Endodermal cell (in vitro differentiated cells): ENCODE data around the gene IL20. TPM values are rescaled to one million over a fixed set of nuclear protein-coding genes. Genes with fewer than 3 reads are reported as not detected.

Source experiments
- DNase-seq: peaks from one replicate; pipeline ENCODE4 v3.0.0-alpha.2; 2017
- H3K27ac ChIP-seq: 2 replicates; pipeline ENCODE4 v1.5.1; 2013; ENCODE audit warnings: mild to moderate bottlenecking, low read depth, low read length, moderate library complexity
- H3K27me3 ChIP-seq: 2 replicates; pipeline ENCODE4 v1.6.1; 2013; ENCODE audit warnings: mild to moderate bottlenecking, low read length, moderate library complexity; ENCODE audit not compliant: insufficient read depth, control insufficient read depth, poor library complexity, severe bottlenecking
- H3K36me3 ChIP-seq: 2 replicates; pipeline ENCODE4 v1.7.0; 2013; ENCODE audit warnings: mild to moderate bottlenecking, low read length, moderate library complexity; ENCODE audit not compliant: control insufficient read depth, insufficient read depth
- H3K4me1 ChIP-seq: one replicate; pipeline ENCODE4 v1.7.0; 2013; ENCODE audit warnings: low read length; ENCODE audit not compliant: control insufficient read depth, insufficient read depth
- H3K4me3 ChIP-seq: 2 replicates; pipeline ENCODE4 v1.5.1; 2013; ENCODE audit warnings: mild to moderate bottlenecking, low read length, moderate library complexity
- H3K9ac ChIP-seq: 2 replicates; pipeline ENCODE4 v1.6.1; 2013; ENCODE audit warnings: mild to moderate bottlenecking, low read length, moderate library complexity; ENCODE audit not compliant: poor library complexity, severe bottlenecking; ENCODE audit errors: extremely low read depth
- H3K9me3 ChIP-seq: 2 replicates; pipeline ENCODE4 v1.6.1; 2013; ENCODE audit warnings: mild to moderate bottlenecking, low read length, moderate library complexity; ENCODE audit not compliant: control insufficient read depth
- H3K27ac Mint-ChIP-seq: 2 replicates; pipeline ENCODE4 v1.8.0; 2020; ENCODE audit warnings: mixed read lengths
- H3K27me3 Mint-ChIP-seq: 2 replicates; pipeline ENCODE4 v1.8.0; 2021; ENCODE audit warnings: mild to moderate bottlenecking, mixed read lengths; ENCODE audit not compliant: insufficient read depth
- H3K36me3 Mint-ChIP-seq: 2 replicates; pipeline ENCODE4 v1.8.0; 2020; ENCODE audit warnings: low read depth, mixed read lengths
- H3K4me1 Mint-ChIP-seq: 2 replicates; pipeline ENCODE4 v1.8.0; 2020; ENCODE audit warnings: mixed read lengths
- H3K4me3 Mint-ChIP-seq: 2 replicates; pipeline ENCODE4 v1.8.0; 2020; ENCODE audit warnings: mild to moderate bottlenecking, moderate library complexity, mixed read lengths
- H3K9me3 Mint-ChIP-seq: 2 replicates; pipeline ENCODE4 v1.8.0; 2020; ENCODE audit warnings: mild to moderate bottlenecking, mixed read lengths
- CTCF ChIP-seq: fragments of 200-600 bp; sonication (generic); conservative IDR thresholded peaks from 2 replicates; pipeline ENCODE4 v1.5.0; 2021; ENCODE audit warnings: antibody characterized with exemption, mild to moderate bottlenecking
- WGBS, 2 experiments: methylation state at CpG; one replicate each; pipeline versions ENCODE4 v1.1.5 to v1.1.7; 2013; ENCODE audit warnings: missing lambda C conversion rate in 2 of 2, mixed read lengths in 1 of 2; ENCODE audit not compliant: insufficient coverage in 1 of 2, insufficient read length in 1 of 2; 5-methylcytosine and 5-hydroxymethylcytosine counted together
- total RNA-seq, 2 donors: library from RNA; stranded (reverse); fragmentation: NEBNext Ultra II Directional in 1 of 2; extraction: Animal tissue kit (Norgen Biotek cat#: 25700) in 1 of 2; gene quantifications; 2 replicates in 1 of 2; 3 replicates in 1 of 2; pipeline ENCODE4 v1.2.1, GENCODE V29; 2021

Gene IL20
- total RNA-seq, 2 donors from 2014 or later = not detected

- WGBS, 2 experiments = 88 to 89% methylated on average over 1 to 4 of the region's 4 CpGs
- Mint-ChIP-seq H3K27me3 (peaks cover 23% of the 10 kb centered on the region), H3K27ac (no peak overlapping the region), H3K36me3 (no peaks in the 10 kb centered on the region), H3K9me3 (no peaks in the 10 kb centered on the region), H3K4me1 (peaks cover 7% of the 10 kb centered on the region), H3K4me3 (no peak overlapping the region)
- no peak overlapping the region for H3K9ac ChIP-seq
- no peak for TF ChIP-seq CTCF
- no peak for DNase-seq
- no peak overlapping the region for H3K27ac ChIP-seq
- no peak overlapping the region for H3K4me3 ChIP-seq
- no peaks in the 10 kb centered on the region for H3K9me3 ChIP-seq
- H3K4me1 ChIP-seq = no peaks in the 10 kb centered on the region
- peaks cover 21% of the 10 kb centered on the region for H3K27me3 ChIP-seq
- no peaks in the 10 kb centered on the region for H3K36me3 ChIP-seq
Measured at GRCh38 chr1:206860165-206860564, 5.3 kb upstream of the IL20 start.

- Histone ChIP-seq H3K4me3 (no peak overlapping the region), H3K36me3 (no peaks in the 10 kb centered on the region), H3K27ac (no peak overlapping the region), H3K9ac (no peak overlapping the region), H3K27me3 (peaks cover 47% of the 10 kb centered on the region), H3K4me1 (no peaks in the 10 kb centered on the region), H3K9me3 (no peaks in the 10 kb centered on the region)
- 76 to 100% methylated on average over 1 of the region's 1 CpG for WGBS, 2 experiments
- Mint-ChIP-seq H3K4me1 (peaks cover 7% of the 10 kb centered on the region), H3K27ac (no peak overlapping the region), H3K4me3 (no peak overlapping the region), H3K9me3 (no peaks in the 10 kb centered on the region), H3K36me3 (no peaks in the 10 kb centered on the region), H3K27me3 (peaks cover 42% of the 10 kb centered on the region)
- peak; percentile 56 for DNase-seq
- no peak for TF ChIP-seq CTCF
Measured at GRCh38 chr1:206863266-206863665, 2.2 kb upstream of the IL20 start.

- H3K36me3 ChIP-seq = no peaks in the 10 kb centered on the region
- no peaks in the 10 kb centered on the region for H3K9me3 ChIP-seq
- no peak for TF ChIP-seq CTCF
- no peak overlapping the region for H3K27ac Mint-ChIP-seq
- 83% methylated on average over 2 of the region's 2 CpGs; no CpG with 5 or more reads in 1 of the 2 experiments for WGBS, 2 experiments
- H3K9me3 Mint-ChIP-seq = no peaks in the 10 kb centered on the region
- H3K4me3 Mint-ChIP-seq = no peak overlapping the region
- no peaks in the 10 kb centered on the region for H3K4me1 ChIP-seq
- no peaks in the 10 kb centered on the region for H3K36me3 Mint-ChIP-seq
- H3K27me3 ChIP-seq = peaks cover 47% of the 10 kb centered on the region
- peaks cover 32% of the 10 kb centered on the region for H3K27me3 Mint-ChIP-seq
- DNase-seq = no peak
- no peak overlapping the region for H3K27ac ChIP-seq
- H3K4me3 ChIP-seq = no peak overlapping the region
- H3K9ac ChIP-seq = no peak overlapping the region
- peaks cover 7% of the 10 kb centered on the region for H3K4me1 Mint-ChIP-seq
Measured at GRCh38 chr1:206866062-206866461, 639 bp downstream of the IL20 start.
